SIG-M5 treated with dmso at 0.1 percent for 504 hours (cell line): ENCODE data around the gene NNAT.
"Not testable (repeated sequence)": the region's sequence is repeated elsewhere in the genome, so short reads cannot be mapped to it uniquely, and the experiment has no call there.

Source experiments
- DNase-seq: peaks from one replicate; lab custom pipeline; 2025; ENCODE audit not compliant: unreplicated experiment; lab: John Stamatoyannopoulos, UW

Gene NNAT, protein sequence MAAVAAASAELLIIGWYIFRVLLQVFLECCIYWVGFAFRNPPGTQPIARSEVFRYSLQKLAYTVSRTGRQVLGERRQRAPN

DNA sequence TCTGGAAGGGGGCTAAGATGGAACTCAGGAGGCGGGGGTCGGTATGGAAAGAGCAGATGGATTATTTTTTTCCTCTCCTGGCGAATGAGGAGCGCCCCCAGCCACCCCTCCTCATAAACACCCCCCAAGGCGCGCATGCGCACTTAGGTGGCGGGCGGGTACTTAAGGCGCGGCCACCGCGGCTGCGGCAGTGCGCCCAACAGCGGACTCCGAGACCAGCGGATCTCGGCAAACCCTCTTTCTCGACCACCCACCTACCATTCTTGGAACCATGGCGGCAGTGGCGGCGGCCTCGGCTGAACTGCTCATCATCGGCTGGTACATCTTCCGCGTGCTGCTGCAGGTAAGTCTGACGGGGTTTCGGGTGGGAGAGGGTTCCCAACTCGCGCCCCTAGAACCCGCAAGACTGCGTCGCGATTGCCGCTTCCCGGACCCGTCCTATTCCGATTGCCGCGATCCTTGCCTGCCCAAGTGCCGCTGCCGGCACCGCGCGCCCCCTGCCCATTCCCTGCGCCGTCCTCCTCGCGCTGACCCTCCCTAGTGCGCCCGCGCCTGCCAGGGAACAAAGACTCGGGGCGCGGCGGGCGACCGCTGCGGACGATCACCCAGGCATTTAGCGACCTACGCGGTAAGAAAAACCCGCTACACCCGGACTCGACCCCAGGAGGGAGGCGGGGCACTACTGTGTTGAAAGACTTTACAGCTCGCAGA lies at the start of gene NNAT:
Gene NNAT, plus strand, starts transcription at position 190 of the 711 bp plus-strand sequence. Its CDS starts 82 bp downstream, at position 272.
- no peak for DNase-seq

DNA sequence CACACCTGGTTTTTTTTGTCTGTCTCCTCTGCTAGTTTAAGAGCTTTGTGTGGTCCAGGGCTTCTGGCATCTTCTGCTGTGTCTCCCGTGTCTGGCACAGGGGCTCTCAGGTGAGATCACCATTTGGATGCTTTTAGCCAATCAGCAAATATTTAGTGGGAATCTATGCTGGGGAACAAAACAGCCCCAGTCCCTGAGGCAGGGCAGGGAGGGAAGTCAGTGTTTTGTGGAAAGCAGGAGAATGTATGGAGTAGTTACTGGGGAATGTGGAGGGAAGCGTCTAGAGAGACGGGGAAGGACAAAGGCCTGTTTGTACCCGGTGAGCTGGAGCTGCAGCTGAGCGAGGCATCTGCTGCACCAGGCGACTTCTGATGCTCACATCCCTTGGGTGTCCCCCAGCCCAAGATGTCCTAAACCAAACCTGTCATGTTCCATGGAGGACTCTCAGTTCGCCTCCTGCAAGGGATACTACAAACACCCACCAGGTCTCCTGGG lies 49.3 kb upstream of the NNAT start:
- DNase-seq, result no peak

DNA sequence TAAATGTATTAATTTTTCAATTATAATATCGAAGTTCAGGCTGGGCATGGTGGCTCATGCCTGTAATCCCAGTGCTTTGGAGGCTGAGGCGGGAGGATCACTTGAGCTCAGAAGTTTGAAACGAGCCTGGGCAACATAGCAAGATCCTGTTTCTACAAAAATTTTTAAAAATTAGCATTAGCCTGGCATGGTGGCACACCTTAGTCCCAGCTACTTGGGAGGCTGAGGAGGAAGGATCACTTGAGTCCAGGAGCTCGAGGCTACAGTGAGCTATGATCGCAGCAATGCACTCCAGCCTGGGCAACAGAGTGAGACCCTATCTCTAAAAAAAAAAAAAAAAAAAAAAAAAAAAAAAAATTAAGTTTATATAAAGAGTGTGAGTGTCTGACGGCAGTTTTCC lies 48.6 kb upstream of the NNAT start:
- not testable (repeated sequence) for DNase-seq

DNA sequence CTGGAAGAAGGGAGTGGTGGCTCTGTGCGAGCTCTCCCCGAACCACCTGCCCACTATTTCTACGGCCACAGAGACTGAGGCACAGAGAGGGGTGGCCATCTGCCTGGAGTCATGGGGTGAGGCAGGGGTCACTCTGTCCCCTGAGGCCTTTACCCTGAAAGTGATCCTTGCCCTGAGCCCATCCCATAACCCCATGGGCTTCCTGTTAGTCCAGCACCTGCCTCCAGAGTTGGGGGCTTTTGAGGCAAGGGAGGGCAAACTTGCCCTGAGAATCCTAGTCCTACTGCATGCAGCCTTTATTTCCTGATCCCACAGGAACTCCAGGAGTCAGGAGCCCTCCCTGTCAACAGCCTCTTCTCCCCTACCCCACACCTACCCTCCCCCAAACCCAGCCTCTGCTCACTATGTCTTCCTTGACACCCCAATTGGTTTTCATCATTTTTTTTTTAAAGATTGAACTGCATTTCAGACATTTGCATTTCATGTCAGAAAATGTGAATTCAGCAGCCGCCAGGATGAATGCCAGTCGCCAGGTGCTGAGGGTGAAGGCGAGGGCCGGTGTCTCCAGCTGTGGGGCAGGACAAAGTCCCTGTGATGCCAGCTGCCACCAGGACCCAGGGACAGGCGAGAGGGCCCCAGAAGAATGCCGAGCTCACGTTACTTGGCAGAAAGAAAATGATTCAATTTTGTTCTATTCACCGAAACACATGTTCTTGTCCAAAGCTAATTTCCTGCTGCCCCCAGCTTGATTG lies 47.6 kb upstream of the NNAT start:
- no peak for DNase-seq

DNA sequence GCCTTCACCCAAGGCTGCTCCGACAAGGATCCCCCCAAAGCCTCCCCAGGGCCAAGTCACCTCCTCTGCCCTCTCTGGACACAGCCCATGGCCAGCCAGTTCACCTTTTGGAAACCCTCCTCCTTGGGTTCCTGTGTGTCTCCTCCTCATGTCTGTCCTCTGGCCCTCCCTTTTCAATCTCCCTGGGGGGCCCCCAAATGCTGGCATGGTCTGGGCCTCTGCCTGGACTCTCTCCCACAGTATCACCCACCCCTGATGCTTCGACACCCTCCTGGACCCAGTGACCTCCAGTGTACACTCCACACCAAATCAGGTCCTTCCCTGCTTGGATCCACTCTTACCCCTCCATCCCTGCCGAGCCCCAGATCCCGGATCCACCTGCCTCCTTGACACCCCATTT lies 46.7 kb upstream of the NNAT start:
- no peak for DNase-seq

DNA sequence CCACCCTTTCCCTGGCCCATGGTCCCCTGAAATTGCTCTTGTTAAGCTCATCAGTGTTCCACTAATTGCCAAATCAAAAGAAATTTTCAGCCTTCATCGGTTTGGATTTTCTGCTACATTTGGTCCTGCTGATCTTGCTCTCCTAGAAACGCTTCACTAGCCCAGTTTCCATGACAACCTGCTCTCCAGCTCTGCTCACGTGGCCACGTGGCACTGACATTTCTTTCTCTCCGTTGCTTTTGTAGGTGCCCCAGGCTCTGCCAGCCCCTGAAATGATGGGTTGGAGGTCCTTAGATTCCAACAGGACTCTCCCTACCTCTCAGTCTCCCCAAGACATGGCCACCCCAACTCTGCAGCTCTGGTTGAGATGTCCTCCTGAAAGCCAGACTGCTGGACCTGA lies 45.8 kb upstream of the NNAT start:
- DNase-seq, result no peak

DNA sequence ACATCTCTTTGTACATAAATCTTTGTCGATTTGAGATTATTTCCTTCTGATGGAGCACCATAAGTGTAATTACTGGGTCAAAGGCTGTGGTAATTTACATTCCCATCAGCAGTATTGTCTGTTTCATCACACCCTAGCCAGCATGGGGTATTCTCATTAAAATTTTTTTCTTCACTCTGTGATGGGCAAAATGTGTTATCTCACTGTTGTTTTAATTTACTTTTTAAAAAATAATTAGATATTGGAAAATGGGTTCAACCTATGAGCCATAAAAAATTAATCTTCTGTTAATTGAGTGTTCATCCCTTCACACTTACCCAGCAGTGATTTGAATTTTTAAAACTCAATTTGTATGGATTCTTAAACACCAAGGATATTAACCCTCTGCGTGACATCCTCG lies 44.0 kb upstream of the NNAT start:
- DNase-seq, result no peak

DNA sequence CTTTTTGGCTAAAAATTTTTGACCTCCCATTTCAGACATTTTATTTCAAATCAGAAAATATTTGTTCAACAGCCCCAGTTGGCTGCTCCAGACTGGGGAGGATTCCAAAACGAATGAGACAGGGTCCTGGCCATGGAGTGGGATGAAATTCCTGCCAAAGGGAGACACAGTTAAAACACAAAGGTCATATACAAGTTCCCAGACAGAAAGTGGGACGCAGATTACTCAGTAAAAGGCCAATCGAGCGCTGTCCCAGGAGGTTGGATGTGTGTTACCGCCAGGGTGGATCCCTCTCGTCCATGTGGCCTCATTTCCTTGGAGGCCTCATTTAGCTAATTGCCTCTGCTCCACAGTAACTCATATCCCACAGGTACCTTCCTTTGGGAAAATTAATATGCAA lies 41.8 kb upstream of the NNAT start:
- DNase-seq, result no peak

DNA sequence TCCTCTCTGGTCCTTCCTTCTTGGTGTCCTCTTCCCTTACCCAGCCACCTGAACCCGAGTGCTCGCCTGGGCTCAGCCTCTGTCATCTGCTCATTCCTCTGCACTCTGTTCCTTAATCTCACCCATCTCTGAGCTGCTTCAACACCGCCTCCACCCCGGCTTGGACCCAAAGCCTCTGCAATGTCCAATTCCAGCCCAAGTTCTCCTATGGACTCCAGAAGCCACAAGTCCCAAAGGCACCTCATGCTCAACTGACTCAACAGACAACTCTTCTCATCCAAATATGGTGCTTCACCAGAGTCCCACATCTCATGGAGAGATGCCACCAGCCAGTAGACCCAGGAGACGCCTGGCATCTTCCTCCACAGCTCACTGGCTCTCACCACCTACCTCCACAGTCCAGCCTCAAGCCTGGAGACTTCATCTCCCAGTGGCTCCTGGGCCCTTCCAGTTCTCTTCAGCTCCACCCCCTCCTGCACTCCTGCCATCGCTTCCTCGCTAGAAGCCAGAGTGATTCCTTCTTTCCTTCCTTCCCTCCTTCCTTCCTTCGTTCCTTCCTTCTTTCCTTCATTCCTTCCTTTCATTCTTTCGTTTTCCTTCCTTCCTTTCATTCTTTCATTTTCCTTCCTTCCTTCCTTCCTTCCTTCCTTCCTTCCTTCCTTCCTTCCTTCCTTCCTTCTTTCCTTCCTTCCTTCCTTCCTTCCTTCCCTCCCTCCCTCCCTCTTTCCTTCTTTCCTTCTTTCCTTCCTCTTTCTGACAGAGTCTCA lies 40.9 kb upstream of the NNAT start:
- DNase-seq, result no peak

DNA sequence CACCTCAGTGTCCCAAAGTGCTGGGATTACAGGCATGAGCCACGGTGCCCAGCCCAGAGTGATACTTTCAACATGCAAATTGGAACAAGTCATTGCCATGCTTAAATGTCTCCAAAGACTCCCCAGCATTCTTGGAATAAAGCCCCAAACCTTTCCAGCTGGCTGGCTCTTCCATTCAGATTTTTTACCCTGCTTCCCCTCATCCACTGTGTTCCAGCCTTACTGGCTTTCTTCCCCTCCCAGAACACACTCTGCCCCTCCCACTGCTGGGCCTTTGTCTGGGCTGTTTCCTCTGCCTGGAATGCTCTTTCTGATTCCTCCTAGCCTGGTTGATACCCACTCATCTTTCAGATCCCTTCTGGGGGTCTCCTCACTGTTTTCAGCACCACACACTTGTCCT lies 40.1 kb upstream of the NNAT start:
- DNase-seq, result no peak

DNA sequence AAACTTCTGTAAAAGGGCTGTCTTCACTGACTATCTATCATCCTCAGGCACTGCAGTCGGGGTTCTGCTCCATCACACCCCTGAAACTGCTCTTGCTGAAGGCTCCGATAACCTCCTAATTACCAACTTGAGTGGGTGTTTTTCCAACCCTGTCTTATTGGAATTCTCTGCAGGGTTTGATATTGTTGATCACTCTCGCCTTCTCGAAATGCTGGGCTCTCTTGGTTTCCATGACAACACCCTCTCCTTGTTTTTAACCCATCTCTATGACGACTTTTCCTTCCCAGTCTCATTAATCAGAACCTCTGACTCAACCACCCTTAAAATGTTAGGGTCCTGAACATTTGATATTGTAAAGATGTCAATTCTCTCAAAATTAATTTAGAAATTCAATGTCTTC lies 39.4 kb upstream of the NNAT start:
- no peak for DNase-seq

DNA sequence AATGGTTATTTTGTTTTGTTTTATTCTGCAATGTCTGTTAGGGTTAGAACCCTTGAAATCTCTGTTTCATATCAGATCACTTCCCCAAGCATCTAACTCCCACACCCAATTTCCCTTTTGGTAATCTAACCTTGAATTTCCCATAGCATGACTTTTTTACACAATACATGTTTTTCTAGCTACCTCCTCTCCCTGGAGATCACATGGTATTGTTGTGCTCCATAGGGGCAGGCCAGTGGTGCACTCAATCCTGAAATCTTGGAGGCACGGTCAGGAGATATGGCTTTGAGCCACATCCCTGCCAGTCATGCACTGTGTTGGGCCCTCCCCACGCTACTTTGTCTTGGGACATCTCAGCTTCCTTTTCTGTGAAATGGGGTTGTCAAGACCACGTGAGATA lies 36.7 kb upstream of the NNAT start:
- no peak for DNase-seq

DNA sequence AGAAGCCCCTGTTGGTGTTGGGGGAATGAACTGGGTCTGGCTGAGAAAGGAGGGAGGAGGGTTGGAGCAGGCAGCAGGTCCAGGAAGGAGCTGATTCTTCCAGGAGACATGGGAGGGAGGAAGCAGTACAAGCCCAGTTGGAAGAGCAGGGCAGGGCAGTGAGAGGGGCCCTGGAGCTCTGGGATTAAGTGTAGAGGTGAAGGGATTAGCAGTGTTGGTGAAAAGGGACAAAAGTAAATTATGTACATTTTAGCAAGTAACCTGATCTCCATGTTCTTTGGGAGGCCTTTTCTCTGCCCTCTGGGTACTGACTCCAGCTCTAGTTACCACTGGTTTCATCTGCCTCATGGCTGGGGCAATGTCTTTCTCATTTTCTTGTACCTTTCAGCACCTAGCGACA lies 34.8 kb upstream of the NNAT start:
- not testable (repeated sequence) for DNase-seq

DNA sequence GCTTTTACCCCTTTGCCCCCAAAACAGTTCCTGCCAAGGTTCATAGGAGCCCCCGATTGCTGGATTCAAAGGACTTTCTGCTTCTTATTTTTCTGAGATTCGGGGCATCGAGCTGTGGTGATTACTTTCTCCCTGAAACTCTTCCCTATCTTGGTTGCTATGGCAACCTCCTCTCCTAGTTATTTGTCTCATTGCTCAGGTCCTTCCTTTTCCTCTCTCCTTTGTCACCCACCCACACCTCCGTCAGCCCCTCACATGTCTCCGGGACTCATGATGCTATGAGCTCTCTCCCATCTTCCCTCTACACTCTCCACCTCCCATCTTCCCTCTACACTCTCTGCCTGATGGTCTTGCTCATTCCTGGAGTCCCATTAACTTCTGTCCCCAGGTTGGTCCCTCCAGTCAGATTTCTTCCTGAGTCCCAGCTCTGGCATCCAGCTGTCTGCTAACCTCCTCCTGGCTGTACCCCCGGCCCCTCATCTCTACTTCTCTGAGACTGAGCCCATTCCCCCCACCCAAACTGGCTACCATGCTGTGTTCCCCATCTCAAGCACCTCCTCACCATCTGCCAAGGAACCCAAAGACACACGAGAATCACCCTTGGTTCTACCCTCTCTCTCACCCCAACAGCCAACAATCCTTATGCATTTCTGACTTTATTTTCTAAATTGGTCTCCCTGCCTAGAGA lies 30.2 kb upstream of the NNAT start:
- DNase-seq, result no peak

DNA sequence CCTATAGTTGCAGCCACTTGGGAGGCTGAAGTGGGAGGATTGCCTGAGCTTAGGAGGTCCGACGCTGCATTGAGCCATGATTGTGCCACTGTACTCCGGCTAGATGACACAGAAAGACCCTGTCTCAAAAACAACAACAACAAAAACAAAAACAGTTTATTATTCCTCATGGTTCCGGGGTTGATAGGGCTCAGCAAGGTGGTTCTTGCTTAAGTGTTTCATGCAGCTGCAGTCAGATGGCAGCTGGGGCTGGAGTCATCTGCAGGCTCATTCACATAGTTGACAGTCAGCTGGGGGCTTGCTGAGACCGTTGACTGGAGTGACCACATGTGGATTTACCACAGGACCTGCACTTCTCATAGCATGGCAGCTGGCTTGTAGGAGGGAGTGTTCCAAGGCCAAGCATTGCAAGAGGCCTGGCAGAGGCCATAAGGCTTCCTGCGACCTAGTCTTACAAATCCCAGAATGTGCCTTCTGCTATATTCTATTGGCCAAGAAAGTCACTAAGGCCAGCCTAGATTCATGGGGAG lies 28.9 kb upstream of the NNAT start:
- no peak for DNase-seq

DNA sequence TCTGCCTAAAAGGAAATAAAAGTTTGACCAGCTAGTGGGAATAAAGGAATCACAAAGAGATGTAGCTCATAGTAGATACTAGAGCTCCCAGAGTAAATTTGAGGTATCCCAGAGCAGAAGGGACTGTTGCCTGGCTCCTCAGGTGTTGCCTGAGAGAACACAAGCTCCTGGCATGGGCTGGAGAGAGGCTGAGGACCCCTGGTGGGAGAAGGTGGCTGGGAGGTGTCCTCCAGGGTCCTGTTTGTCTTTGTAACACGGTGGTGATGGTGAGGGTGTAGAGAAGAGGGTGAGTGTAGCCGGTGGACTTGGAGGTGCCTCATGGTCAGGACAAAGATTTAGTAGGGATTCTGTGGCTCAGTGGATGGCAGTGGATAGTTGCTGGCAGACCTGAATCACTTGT lies 28.1 kb upstream of the NNAT start:
- DNase-seq, result no peak

DNA sequence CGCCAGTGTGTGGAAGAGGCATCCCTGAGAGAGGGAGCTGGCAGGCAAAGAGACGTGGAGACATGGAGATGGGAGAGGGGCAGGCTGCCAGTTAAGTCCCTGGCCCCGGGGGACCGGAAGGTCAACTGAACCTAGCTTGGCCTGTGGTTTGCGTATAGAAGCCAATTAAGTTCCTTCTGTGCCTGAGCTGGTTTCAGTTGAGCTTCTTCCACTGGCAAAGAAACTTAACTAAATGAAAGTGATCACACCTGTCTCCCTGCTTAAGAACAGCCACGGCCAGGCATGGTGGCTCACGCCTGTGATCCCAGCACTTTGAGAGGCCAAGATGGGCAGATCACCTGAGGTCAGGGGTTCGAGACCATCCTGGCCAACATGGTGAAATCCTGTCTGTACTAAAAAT lies 26.7 kb upstream of the NNAT start:
- no peak for DNase-seq

DNA sequence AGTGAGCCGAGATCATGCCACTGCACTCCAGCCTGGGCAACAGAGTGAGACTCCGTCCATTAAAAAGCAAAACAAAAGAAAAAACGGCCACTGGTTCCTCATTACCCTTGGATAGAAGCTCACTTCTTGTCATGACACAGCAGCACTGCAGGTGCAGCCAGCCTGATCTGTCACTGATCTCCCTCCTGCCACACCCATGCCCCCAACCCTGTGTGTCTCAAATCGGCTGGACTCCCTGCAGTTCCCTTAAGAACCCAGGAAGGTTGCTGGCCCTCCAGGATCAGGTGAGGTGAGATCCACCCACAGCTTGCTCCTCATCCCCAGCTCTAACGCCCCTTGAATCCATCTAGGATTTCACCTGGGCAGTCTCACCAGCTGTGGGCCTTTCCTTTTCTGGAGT lies 26.3 kb upstream of the NNAT start:
- DNase-seq, result no peak

DNA sequence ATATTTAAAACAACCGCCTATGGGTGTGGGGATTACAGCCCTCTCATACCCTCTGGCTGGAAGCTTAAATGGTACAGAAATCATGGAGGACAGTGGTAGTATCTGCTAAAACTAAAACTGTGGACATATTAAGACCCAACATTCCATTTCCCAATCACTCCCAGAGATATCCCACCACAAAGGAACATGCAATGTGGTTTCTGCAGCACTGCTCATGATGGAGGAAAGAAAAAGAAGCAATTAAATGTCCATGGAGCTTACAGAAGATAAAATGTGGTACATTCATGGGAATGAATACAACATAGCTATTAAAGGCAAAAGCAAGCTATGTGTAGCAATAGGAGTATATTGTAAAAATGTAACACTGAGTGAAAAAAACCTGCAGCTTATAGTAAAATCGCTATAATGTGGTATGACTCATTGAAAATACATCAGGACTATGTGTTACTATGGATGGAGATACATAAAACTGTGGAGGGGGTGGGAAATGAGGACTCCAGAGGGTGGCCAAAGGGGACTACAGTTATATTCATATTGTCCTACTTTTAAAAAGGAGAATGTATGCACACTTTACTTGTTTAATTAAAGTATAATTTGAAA lies 22.9 kb upstream of the NNAT start:
- DNase-seq, result no peak

DNA sequence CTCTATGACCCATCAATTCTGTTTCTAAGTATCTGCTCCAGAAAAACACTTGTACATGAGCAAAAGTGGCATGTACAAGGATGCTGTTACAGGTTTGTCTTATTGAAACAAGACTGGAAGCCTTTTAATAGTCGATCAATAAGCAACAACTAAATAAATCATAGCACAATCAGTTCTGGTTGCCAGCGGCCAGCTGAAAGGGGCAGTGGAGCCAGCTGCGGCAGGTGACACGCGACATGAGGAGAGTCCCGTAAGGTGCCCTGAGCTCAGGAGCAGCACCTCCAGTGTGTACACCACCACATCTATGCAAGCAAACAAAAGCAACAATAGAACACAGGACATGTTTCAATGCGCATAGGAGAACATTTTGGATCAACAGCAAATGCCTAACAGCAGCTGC lies 20.7 kb upstream of the NNAT start:
- no peak for DNase-seq
